NCI-H2171 treated with DMSO at 0.1 percent for 48 hours (cell line): ENCODE measurements around the gene ARHGAP23.
A peak's percentile ranks its signal among the peaks of the same experiment; 100 is the strongest.
"Not testable (repeated sequence)": the region's sequence is repeated elsewhere in the genome, so short reads cannot be mapped to it uniquely, and the experiment has no call there.

ENCODE experiments used
- DNase-seq: peaks from one replicate; lab custom pipeline; 2025; lab: John Stamatoyannopoulos, UW

Gene ARHGAP23

DNA sequence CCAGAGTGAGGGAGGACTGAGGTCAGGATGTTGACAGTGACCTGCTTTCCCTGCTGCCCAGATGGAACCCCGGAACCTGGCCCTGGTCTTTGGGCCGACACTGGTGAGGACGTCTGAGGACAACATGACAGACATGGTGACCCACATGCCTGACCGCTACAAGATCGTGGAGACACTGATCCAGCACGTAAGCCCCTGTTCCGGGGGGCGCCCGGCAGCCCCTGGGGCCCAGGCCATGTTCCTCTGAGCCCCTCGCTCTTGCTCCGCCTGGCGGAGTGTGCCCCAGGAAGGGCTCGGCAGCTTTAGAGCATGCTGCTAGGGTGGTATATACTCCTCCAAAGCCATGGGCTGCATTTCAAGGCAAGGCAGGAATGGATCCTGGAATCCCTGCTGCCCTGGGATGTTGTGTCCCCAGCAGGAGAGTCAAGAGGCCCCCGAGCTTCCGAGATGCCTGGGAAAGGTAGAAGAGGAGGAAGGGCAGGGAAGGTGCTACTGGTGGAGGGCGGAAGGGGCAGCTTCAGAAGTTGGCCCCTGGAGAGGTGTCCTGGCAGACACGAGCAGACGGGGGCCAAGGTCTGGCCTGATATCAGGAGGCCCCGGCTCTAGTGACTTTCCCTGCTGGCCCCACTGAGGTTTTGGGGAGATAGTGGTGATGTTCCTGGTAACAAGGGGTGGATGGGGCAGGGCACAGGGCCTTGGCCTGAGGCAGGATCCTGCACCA is 63.2 kb downstream of the ARHGAP23 start:
- not testable (repeated sequence) for DNase-seq

DNA sequence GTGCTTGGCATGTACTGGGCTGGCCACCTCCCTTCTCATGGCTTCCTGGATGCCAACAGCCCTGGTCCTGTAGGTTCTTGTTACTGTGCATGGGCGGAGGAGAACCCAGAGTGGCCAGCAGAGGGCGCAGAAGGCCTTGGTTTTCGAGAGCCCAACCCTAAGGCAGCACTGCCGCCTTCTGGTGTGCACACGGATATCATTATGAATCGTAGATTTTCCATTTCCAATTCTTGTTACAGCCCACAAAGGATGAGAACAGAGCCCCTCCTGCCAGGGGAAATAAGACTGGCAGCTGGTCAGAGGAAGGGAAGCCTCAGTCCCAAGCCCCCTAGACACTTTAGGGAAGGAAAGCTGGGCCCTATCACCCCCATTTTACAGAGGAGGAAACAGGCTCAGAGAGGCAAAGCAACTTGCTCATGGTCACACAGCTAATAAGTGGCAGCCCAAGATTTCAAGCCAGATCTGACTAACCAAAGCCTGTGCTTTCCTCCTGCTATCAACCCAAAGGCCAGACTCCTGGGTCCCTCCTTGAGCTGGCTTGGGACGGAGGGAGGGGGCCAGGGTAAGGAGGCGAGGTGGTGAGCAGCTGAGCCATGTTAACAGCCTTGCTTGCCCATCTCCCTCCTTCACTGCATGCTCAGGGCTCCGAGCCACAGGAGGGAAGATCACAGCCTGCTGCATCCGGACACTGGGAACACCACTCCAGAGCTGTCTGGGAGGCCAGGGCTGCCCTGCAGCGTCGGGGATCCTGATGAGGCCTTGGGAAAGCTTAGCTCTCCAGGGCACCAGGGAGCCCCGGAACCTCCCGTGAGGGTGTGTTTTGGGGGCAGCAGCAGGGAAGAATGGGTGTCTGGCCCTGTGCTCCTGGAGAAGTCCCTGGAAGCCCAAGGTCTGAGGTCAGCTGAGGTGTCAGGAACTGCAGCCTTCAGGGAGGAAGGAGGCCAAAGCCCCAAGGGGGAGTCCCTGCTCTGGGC is 64.1 kb downstream of the ARHGAP23 start:
- peak; percentile 88 for DNase-seq

DNA sequence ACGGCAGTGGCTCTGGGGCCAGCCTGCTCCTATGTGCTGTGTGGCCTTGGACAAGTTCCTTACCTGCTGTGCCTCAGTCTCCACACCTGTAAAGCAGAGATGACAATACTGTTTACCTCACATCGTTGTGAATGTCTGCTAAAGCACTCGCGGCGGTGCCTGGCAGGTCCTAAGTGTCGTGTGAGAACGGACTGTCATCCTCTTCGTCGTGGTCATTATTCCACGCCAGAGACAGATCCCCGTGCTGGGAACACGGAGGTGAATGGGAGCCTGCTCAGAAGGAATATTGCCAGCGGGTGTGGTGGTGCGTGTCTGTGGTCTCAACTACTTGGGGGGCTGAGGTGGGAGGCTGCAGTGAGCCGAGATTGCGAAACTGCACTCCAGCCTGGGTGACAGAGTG is 65.9 kb downstream of the ARHGAP23 start:
- not testable (repeated sequence) for DNase-seq

DNA sequence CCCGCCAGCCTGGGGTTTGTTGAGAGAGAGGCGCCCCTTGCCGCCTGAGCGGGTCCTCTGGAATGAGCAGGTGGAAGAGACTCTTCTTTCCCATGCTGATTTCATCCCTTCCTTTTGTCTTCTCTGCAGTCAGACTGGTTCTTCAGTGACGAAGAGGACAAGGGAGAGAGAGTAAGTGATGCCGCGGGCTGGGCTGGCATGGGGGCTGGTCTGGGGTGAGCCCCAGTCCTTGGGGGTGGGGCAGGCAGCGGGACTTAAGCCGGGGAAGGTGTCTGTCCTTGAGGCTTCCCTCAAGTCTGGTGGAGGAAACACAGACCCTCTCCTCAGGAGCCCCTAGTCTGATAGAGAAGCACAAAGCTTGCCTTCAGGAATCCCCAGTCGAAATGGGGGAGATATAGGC is 69.4 kb downstream of the ARHGAP23 start:
- not testable (repeated sequence) for DNase-seq

DNA sequence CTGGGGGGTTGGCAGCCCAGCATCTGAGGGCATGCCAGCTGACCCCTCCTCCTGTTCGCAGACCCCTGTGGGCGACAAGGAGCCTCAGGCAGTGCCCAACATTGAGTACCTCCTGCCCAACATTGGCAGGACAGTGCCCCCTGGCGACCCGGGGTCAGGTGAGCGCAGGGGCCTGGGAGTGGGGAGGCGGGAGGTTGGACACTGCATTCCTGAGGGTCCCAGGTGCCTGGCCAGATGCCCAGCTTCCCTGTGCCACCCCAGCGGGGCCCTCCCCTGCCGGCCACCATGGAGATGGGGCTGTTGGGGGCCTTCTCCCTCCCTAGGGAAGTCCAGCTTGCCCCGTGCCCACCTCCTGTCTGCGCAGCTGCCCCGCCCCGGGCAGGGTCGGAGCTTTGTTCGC is 70.1 kb downstream of the ARHGAP23 start:
- DNase-seq, result no peak

DNA sequence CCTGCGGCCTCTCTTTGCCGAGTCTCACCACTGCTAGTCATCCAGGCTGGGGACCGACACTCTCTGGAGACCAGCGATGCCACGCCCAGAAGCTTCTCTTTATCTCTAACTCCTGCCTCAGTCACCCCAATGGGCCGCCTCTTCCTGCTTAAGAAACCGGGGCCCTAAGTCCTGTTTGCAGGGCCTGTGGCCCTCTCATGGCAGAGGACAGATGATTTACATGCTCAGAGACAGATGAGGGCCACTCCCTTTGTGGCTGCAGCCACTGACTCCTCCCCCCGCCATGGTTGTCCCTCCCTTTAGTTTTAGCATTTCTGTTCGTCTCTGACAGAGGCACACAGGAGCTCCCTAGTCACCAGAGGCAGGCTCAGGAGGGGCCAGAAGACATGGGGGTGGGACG is 71.0 kb downstream of the ARHGAP23 start:
- not testable (repeated sequence) for DNase-seq

DNA sequence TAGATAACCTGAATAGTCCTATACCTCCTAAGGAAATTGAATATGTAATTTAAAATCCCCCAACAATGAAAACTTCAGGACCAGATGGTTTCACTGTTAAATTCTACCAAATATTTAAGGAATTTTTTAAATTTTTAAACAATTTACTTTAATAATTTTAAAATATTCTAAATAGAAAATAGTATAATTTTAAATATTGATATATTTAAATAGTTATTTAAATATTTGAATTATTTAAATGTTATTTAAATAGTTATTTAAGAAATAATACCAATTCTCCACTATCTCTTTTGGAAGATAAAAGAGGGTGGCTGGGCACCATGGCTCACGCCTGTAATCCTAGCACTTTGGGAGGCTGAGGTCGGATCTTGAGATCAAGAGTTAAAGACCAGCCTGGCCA is 73.5 kb downstream of the ARHGAP23 start:
- DNase-seq, result not testable (repeated sequence)

DNA sequence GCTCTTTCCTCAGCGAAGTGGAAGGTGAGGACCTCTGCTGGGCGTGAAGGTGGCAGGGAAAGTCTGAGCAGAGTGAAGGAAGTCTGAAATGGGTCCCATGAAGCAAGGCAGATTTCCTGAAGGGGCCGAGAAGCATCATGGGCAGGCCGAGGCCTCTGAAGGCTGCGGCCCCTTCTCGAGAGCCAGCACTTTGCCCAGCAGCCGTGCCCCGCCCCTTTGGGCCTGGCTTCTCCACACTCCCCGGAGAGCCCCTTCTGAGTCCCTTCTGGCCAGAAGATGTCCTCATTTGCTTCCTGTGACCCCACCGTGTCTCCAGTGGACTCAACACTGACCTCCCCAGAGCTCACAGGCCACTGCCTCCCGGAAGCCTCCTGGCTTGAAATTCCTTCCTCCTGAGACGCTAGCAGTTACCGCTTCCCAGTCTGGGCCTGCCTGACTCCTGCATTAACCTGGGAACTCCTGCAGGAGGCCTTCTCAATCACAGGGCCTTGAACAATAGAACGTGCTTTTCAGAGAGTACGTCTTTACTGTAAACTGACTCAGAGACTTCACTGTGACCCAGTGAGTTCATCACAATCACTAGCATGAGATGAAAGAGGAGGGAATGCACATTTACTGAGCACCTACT is 75.1 kb downstream of the ARHGAP23 start:
- not testable (repeated sequence) for DNase-seq

DNA sequence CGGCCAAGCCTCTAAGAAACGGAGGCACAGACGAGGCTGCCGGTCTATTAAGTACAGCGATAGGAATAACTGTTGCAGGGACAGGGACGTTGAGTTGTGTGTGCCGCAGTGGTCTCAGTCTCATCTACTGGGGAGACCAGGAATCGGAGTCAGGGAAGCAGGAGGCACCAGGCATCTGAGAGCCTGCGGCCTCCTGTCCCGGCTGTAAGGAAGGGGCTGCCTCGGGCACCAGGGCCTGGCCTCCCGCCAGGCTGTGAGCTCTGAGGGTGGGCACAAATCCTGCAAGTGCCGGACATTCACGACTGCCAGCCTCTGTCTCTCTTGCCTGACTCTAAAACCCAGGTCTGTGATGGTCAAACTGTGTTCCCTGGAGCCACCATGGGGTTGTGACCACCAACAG is 76.0 kb downstream of the ARHGAP23 start:
- DNase-seq, result no peak

DNA sequence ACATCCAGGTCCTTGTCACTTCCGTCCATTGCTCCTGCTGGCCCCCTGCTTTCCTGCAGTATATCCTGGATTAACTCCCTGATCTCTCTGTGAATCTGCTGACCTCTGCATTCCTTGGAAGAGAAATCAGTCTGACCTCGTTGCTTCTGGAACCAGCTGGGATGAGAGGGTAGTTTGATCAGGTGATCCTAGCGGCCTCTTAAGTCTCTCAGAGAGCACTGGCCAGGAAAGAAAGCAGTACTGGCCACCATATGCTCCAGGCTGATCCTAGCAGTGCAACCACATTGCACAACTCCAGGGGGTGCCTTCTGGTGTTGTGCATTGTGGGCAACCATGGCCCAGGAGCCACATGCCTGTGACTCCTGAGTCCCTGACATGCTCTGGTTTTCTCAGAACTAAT is 79.2 kb downstream of the ARHGAP23 start:
- DNase-seq, result no peak

DNA sequence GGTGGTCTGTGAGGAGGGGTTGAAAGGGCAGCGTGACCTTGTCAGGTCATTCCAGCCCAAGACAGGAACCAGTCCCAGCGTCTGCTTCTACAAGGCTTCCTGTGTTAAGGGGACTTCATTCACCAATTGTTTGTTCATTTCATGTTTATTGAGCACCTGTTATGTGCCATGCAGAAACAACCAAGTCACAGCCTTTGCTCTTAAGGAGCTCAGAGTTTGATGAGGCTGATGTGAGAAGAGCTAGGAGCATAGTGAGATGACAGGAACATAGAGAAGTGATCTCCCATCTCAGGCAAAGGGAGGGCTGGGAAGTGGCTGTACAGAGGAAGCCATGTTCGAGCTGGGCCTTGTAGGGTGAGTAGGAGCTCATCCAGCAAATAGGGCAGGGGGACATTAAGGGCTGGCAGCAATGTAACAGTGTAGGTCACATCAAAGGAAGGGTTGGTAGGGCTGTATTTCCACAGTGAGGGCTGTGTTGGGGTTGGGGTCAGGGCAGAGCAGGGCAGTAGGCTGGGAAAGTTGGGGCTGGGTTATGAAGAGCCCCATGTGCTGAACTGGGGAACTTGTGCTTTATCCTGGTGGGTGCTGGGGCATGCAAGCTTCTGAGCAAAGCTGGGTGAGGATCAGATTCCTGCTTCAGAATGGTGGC is 79.8 kb downstream of the ARHGAP23 start:
- DNase-seq, result no peak

DNA sequence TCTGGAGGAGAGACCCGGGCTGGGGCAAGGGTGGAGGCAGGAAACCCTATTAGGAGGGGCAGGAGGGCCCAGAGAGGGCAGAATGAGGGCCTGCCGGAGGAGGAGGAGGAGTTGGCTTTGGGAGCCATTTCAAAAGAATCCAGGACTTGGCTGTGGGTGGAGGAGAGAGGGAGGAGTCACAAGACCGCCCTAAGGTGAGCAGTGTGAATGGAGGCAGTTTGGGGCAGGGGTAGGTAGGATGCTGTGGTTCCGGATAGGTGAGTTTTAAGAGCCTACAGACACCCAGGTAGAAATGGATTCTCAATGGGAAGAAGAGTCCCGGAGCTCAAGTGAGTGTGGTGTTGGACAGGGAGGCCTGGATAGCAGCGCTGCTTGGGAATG is 80.3 kb downstream of the ARHGAP23 start:
- no peak for DNase-seq

DNA sequence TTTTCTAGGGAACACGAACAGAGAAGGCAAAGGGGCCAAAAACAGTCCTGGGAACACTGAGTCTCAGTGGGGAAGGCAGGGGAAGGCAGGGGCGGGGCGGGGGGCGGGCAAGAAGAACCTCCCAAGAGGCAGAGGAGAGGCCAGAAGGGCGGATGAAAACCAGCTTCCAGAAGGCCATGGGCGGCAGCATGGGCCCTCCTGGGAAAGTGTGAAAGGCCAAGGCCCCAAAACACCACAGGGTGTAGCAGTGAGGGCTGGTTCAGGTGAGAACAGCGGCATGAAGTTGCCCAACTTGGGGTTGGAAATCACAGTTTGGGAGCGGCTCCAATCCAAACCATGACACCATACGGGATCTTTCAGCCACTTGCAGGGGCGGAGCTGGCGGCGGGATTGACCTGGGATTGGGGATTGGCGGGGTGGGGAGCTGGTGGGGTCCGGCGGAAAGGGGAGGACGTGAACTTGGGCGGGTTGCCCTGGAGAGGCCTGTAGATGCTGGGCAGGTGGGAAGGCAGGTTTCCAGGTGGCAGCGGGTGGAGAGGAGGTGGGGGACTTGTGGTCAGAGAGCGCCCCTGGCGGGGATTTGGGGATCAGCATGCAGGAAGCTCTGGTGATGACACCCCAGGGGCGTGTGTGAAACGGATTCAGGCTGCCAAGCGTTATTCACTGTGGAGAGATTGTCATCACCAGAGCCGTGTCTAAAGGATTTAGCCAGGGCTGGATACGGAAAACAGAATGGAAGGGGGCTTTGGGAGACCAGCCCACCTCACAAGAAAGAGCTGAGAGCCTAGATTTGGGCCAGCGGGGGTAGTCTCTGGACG is 80.9 kb downstream of the ARHGAP23 start:
- peak; percentile 52 for DNase-seq

DNA sequence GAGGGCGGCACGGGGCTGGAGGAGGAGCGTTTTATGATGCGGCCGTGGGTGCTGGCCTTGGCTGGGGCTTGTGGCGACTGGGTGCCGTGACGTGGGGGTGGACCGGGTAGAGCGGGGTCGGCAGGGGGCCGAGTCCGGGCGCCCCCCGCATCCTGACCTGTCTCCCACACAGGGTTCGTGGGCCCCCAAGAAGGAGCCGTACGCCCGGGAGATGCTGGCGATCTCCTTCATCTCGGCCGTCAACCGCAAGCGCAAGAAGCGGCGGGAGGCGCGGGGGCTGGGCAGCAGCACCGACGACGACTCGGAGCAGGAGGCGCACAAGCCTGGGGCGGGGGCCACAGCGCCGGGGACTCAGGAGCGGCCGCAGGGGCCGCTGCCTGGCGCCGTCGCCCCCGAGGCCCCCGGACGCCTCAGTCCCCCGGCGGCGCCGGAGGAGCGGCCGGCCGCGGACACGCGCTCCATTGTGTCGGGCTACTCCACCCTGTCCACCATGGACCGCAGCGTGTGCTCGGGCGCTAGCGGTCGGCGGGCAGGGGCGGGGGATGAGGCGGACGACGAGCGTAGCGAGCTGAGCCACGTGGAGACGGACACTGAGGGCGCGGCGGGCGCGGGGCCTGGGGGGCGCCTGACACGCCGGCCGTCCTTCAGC is 81.6 kb downstream of the ARHGAP23 start:
- DNase-seq, result no peak

DNA sequence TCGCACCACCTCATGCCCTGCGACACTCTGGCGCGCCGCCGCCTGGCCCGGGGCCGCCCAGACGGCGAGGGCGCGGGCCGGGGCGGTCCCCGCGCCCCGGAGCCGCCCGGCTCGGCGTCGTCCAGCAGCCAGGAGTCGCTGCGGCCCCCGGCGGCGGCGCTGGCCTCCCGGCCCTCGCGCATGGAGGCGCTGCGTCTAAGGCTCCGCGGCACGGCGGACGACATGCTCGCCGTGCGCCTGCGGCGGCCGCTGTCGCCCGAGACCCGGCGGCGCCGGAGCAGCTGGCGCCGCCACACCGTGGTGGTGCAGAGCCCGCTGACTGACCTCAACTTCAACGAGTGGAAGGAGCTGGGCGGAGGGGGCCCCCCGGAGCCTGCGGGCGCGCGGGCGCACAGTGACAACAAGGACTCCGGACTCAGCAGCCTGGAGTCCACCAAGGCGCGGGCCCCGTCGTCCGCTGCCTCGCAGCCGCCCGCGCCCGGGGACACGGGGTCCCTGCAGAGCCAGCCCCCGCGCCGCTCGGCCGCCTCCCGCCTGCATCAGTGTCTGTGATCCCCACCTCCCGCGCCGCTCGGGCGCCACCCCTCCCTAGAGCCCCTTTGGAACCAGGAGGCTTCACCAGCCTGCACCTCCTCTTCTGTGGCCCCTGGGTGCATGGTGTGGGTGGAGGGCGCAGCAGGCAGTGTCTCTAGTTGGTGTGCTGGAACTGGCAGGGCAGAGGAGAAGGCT is 82.3 kb downstream of the ARHGAP23 start:
- no peak for DNase-seq

DNA sequence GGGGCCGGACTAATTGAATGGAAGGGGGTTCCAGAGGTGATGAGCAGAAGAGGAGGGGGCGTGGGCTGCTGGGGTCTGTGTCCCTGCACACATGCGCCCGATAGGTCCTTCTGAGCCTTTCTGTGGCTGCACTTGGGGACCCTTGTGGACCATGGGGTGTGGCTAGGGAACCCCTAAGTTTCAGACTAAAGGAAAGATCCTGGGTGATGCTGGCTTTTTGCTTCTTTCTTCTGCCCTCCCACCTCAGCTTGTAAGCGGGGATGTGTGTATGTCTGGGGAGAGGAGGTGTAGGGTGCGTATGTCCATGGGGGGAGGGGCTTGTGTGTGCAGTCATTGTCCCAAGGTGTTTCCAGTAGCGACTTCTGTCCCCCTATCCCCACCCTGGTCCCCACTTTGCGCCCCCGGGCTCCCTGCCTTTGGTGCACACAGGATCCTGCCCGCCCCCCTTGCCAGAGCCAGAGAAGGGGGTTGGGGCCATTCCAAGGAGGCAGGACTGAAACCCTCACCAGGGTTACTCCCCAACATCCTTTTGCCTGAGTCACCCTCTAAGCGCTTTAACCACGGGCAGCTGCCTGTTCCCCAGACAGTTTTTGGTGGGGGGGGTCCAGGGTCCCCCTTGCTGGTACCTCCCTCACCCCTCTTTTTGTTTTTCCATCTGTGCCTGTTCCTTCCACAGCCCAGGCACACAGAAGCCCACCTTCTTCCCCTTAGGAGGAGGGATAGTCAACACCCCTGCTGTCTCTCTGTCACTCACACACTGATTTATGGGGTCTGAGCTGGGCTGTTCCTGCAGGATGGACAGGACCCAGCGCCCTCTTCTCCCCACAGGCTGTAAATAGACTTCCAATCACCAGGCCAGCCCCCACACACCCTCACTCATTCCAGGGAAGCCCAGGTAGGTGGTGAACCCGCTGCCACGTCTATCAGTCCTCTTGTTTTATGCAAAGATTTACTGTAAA is 83.2 kb downstream of the ARHGAP23 start:
- no peak for DNase-seq

DNA sequence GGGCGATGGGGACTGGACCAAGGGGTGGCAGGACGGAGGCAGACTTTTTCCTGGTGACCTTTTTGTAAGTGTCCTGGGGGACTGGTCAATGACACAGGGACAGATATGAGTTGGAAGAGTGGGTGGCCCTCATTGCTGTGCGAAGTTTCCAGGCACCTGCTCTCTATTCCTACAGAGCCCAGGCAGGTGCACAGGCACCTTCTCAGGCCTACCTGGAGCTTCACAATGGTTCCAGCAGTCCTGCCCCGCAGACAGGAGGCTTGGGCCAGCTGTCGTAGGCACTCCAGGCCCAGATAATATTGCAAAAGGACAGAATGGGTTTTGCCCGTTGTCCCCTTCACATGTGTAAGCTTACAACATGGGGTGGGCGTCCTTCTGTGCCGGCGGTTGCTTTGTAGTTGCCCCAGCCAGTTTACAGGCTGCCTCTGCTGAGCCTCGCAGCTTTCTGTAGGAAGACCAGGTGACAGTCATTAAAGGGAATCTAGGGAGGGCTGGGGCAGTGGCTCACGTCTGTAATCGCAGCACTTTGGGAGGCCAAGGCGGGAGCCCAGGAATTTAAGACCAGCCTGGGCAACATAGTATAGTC is 84.3 kb downstream of the ARHGAP23 start:
- no peak for DNase-seq

DNA sequence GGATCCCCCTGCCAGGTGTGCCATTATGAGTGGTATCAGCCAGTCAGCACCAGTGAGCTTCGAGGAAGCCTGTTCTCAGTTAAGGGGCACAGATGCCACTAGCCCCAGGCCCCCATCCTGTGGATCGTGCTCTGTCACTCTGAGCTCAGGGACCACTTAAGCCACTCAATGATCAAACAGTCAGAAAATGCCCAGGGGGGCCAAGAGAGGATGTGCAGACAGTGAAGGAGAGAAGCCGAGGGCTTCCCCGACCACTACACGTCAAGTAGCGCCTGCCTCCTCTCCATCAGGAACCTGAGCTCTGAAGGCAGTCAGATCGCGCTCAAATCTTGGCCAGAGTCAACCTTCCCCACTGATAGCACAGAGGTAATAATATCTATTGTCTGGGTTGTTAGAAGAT is 98.3 kb downstream of the ARHGAP23 start:
- DNase-seq, result not testable (repeated sequence)
